Myocyte (in vitro differentiated cells): ENCODE data around the gene PARP4. TPM values are rescaled to one million over a fixed set of nuclear protein-coding genes. Genes with fewer than 3 reads are reported as not detected.
A peak's percentile ranks its signal among the peaks of the same experiment; 100 is the strongest.
"Not testable (repeated sequence)": the region's sequence is repeated elsewhere in the genome, so short reads cannot be mapped to it uniquely, and the experiment has no call there.

ENCODE experiments used
- DNase-seq: peaks from one replicate; pipeline ENCODE4 v3.0.0-alpha.2; 2012; ENCODE audit warnings: low read depth
- total RNA-seq: library from RNA; depleted of rRNA; stranded (reverse); fragments of >200 nt; gene quantifications from 2 replicates; pipeline ENCODE4 v1.2.3, GENCODE V29; 2014

PARP4 gene
- total RNA-seq, 1 donor from 2014 or later, result 38.2 TPM

GRCh38 chr13:24454056-24454455, 58.5 kb downstream of the PARP4 start:
- DNase-seq, result no peak

DNA sequence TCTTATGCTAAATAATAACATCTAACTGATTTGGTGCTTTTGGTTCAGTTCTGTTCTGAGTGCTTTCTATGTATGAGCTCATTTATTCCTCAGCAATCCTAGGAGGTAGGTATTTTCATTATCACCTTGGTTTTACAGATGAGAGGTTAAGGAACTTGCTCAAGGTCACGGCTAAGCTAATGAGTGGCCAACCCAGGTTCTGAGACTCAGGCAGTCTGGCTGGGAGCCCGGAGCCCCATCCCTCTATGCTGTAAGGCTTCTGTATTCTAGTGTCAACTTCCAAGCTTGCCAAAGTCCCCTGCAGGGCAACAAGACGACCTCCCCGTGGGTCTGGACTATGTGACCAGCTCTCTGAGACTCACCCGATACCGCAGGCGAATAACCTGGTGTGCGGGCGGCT, 60.5 kb downstream of the PARP4 start:
- DNase-seq, result no peak

DNA sequence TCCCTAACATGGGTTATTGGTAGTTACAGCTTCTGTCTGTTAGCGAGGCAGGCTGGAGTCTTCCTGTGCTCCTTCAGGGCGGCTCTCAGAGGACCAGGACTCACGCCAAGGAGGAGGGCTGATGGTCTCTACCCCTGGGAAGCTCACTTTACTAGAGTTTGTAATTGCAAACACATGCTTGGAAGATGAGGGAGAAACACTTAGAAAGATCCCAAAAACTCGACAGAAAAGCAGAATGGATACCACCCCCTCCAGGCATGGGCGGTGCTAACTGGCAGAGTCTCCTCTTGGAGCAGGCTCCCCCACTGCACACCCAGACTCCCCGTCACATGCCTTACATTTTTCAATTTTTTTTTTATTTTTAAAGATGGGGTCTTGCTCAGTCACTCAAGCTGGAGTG, 62.0 kb downstream of the PARP4 start:
- DNase-seq, result no peak

DNA sequence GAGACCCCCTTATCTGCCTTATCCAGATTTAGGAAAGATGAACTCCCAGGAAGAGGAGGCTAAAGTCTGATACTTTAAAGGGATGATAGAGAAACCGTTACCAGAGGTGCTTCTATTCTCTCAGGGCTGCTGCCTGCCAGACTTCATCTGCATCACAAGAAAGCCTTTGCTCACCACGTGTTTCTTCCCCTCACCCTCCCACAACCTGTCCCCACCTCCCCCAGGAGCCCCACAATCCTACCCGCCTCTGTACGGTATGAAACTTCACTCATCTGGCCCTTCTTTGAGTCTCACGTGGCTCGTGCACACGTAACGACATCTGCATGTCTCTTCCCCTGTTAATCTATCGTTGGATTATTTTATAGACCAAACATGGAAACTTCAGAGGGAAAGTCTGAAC, 67.7 kb downstream of the PARP4 start:
- DNase-seq, result not testable (repeated sequence)

- no peak for DNase-seq
Observed at GRCh38 chr13:24443366-24443765, 69.2 kb downstream of the PARP4 start.

- not testable (repeated sequence) for DNase-seq
Observed at GRCh38 chr13:24426045-24426444, 86.5 kb downstream of the PARP4 start.

DNA sequence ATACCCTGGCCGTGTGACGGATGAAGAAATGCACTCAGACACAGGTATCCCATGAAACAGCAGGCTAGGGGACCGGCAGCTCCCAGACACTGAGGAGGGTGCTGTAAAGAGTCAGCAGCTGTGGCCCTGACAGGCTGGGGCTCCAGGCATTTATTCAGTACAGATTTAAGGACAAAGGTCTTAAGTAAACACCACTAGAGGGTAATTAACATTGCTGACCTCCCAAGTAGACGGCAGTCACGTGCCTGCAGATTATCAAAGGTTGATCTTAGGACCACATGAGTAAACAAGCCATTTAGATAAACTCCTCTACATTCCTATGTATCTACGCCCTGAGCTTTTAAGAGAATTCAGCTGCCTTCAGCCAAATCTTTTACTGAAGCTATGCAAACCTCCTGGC, 92.9 kb downstream of the PARP4 start:
- DNase-seq, result not testable (repeated sequence)

- DNase-seq, result no peak
Observed at GRCh38 chr13:24407844-24408243, 104.7 kb downstream of the PARP4 start.

- no peak for DNase-seq
Observed at GRCh38 chr13:24406524-24406923, 106.1 kb downstream of the PARP4 start.

DNA sequence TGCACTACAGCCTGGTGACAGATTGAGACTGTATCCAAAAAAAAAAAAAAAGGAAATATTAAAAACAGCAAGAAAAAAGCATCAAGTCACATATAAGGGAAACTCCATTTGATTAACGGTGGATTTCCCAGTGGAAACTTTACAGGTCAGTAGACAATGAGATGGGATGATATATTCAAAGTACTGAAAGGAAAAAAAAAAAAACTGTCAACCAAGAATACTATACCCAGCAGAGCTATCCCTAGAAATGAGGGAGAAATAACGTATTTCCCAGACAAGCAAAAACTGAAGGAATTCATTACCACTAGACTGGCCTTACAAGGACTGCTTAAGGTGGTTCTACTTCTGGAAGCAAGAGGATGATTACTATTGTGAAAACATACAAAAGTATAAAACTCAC, 115.8 kb downstream of the PARP4 start:
- DNase-seq, result no peak

GRCh38 chr13:24392972-24393371, 119.6 kb downstream of the PARP4 start:
- DNase-seq, result no peak

DNA sequence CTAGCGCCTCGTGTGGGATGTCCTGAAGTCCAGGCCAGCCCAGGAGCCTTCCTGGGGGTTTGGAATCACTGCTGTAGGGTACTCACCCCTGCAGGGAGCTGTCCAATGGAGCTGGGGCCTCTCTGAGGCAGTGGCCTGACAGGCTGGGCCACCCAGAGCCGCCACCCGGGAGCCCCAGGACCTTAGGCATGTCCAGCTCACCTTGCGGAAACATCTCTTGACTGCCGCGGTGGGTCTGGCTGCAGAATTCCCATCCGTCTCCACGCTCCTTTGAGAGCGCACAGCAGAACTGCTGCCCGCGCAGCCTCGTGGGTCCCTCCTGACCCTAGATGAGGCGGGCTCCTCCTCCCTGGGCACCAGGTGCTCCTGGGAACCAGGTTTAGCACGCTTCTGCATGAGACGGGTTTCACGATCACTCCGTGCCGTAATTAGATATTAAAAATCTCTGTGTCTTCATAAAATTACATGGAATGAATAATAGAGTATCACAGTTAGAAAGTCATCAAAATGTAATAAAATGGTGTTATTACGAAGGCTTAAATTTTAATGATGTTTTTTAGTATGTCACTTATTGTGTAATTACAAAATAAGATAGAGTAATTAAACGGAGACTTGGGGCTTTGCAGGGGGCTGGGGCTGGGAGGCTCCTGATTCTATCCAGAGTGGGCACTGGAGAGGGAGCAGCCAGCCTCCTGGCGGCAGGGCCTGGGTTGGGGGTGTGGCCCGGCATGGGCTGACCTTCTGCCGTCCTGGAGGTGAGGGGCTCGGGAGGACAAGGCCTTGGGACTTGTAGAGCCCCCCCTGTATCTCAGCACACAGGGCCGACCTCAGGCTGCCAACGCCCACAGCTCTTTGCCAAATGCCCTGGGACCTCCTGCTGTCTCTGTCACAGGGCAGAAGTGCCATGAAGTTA, 120.6 kb downstream of the PARP4 start:
- DNase-seq, result not testable (repeated sequence)

DNA sequence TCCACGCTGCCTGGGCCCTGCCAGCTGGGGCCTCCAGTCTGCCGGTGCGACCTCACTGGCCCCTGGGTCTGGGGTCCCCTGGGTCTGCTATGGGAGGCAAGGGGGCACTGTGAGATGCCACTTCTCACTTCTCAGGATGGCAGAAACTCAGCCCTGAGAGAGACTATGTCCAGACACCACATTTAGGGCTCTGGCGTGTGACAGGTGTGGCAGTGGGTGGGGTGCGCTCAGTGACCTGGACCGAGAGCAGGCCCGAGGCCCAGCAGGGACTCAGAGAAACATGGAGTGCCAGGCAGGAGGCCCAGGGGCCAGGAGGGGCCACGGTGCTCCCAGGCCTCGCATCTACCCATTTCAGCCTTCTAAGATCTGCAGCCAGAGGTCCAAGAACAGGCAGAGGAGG, 121.8 kb downstream of the PARP4 start:
- DNase-seq, result not testable (repeated sequence)

- no peak for DNase-seq
Observed at GRCh38 chr13:24389506-24389905, 123.1 kb downstream of the PARP4 start.

GRCh38 chr13:24388743-24389142, 123.8 kb downstream of the PARP4 start:
- DNase-seq, result peak; percentile 28

DNA sequence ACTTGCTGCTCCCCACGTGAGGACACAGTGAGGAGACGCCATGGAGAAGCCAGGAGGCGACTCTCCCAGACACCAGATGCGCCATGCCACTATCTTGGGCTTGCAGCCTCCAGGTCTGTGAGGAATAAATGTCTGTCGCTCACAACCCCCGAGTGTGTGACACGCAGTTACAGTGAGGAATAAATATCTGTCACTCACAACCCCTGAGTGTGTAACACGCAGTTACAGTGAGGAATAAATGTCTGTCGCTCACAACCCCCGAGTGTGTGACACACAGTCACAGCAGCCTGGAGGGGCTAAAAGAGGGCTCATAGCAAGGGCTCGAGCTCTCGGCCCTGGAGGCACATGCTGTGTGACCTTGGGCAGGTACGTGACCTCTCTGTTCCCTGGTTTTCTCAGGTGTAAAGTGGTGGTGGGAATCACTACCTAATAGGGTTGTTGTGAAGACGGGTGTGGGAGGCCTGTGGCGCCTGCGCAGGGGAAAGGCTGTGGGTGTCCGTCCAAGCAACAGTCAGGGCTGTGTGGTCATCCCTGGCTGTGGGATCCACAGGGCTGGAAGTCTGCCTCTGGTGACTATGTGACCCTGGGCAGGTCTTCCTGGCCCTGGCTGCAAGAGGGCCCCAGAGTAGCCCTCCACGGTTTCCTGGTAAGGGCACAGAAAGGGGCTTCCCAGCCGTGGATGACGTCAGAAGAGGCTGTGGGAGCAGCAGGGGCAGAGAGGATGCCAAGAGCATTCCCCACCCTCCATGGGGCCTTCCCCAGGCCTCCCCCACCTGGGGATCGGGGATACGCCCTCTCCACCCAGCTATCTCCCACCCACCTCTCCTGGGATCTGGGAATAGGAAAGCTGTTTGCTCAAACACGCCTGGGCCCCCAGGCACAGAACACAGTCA, 125.5 kb downstream of the PARP4 start:
- no peak for DNase-seq

DNA sequence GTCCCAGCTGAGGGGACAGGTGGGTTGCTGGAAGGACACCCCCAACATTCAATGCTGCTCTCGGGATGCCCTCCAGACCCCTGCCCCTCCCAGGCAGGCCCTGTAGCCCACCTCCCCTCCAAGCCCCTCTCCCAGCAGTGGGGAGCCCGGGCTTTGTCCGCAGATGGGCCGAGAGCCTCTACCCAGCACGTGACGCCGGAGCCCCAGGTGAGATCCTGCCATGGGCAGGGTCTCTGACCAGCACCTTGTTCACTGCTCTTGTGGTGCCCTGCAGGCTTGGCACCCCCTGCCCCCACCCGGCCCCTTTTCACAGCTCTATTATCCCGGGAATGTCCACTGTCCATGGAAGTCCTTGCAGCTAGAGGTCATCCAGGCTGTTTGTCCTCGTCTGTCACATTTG, 126.7 kb downstream of the PARP4 start:
- DNase-seq, result no peak

- DNase-seq, result not testable (repeated sequence)
Observed at GRCh38 chr13:24384946-24385345, 127.6 kb downstream of the PARP4 start.

GRCh38 chr13:24384091-24384490, 128.5 kb downstream of the PARP4 start:
- DNase-seq, result not testable (repeated sequence)

GRCh38 chr13:24381541-24382265, 130.9 kb downstream of the PARP4 start:
- DNase-seq, result peak; percentile 77

- DNase-seq, result not testable (repeated sequence)
Observed at GRCh38 chr13:24380881-24381280, 131.7 kb downstream of the PARP4 start.
